ENCODE data around the gene HHAT.

GRCh38 chr1:210691039-210691610 lies 362.4 kb downstream of the HHAT start:
- TF ChIP-seq CTCF (IDR thresholded peaks at IDR 0.05) (no peak), POLR2A (IDR thresholded peaks at IDR 0.05; ENCODE audit: low read depth) (no peak), EP300 (IDR thresholded peaks at IDR 0.05) (no peak)

Data from esophagus muscularis mucosa (tissue), 4 donors.